SK-N-SH treated with all-trans-retinoic acid at 6 μM for 48 hours (cell line): ENCODE results near the gene FAM3B.

Experiments used
- ARNTL ChIP-seq: fragments of 450-650 bp; formaldehyde crosslinking; IDR thresholded peaks from 2 replicates; pipeline ENCODE4 v1.5.0; 2020; ENCODE audit warnings: low read depth, mild to moderate bottlenecking, moderate library complexity, borderline replicate concordance
- BACH2 ChIP-seq: fragments of 250-450 bp; sonication (Bioruptor Pico); IDR thresholded peaks from 2 replicates; pipeline ENCODE4 v1.9.0; 2021; ENCODE audit warnings: mild to moderate bottlenecking, borderline replicate concordance
- CSDC2 ChIP-seq: fragments of 250-450 bp; sonication (Bioruptor Pico); IDR thresholded peaks from 2 replicates; pipeline ENCODE4 v1.5.0; 2020; ENCODE audit warnings: mild to moderate bottlenecking, moderate library complexity
- GLIS3 ChIP-seq: fragments of 250-450 bp; sonication (Bioruptor Pico); IDR thresholded peaks from 2 replicates; pipeline ENCODE4 v1.5.0; 2020; ENCODE audit warnings: mild to moderate bottlenecking, moderate library complexity
- OSR1 ChIP-seq: fragments of 250-450 bp; sonication (Bioruptor Pico); IDR thresholded peaks from 2 replicates; pipeline ENCODE4 v1.8.0; 2022; ENCODE audit warnings: moderate library complexity, mild to moderate bottlenecking, inconsistent platforms
- PPARA ChIP-seq: fragments of 250-450 bp; sonication (Bioruptor Pico); IDR thresholded peaks from 2 replicates; pipeline ENCODE4 v1.5.0; 2020; ENCODE audit warnings: mild to moderate bottlenecking, borderline replicate concordance
- RARB ChIP-seq: fragments of 250-450 bp; sonication (Bioruptor Pico); IDR thresholded peaks from 2 replicates; pipeline ENCODE4 v1.8.0; 2021; ENCODE audit warnings: mild to moderate bottlenecking, moderate library complexity
- SNAI2 ChIP-seq: fragments of 250-450 bp; sonication (Bioruptor Pico); IDR thresholded peaks from 2 replicates; pipeline ENCODE4 v1.5.0; 2020; ENCODE audit warnings: mild to moderate bottlenecking, moderate library complexity
- TOX ChIP-seq: fragments of 250-450 bp; sonication (Bioruptor Pico); IDR thresholded peaks from 2 replicates; pipeline ENCODE4 v1.8.0; 2021; ENCODE audit warnings: mild to moderate bottlenecking, moderate library complexity, borderline replicate concordance
- ZFP3 ChIP-seq: fragments of 250-450 bp; sonication (Bioruptor Pico); IDR thresholded peaks from 2 replicates; pipeline ENCODE4 v1.5.0; 2020; ENCODE audit warnings: mild to moderate bottlenecking, moderate library complexity
- ZFP30 ChIP-seq: fragments of 450-650 bp; formaldehyde crosslinking; IDR thresholded peaks from 2 replicates; pipeline ENCODE4 v1.5.0; 2022; ENCODE audit warnings: mild to moderate bottlenecking, moderate library complexity
- TF ChIP-seq, protein P1 (sequence below): fragments of 250-450 bp; sonication (Bioruptor Pico); IDR thresholded peaks from 2 replicates; pipeline ENCODE4 v1.8.0; 2020; ENCODE audit warnings: mild to moderate bottlenecking, moderate library complexity, borderline replicate concordance

GRCh38 chr21:41302976-41303375 is 13.6 kb upstream of the FAM3B start:
- TF ChIP-seq PPARA (no peak), ZFP3 (CRISPR knock-in tag) (no peak), BACH2 (CRISPR knock-in tag) (no peak), ZFP30 (CRISPR knock-in tag) (no peak), SNAI2 (CRISPR knock-in tag) (no peak), ARNTL (no peak), CSDC2 (CRISPR knock-in tag) (no peak), TOX (CRISPR knock-in tag) (no peak), OSR1 (CRISPR knock-in tag) (no peak), GLIS3 (no peak), RARB (CRISPR knock-in tag) (no peak)
- TF ChIP-seq, protein P1, sequence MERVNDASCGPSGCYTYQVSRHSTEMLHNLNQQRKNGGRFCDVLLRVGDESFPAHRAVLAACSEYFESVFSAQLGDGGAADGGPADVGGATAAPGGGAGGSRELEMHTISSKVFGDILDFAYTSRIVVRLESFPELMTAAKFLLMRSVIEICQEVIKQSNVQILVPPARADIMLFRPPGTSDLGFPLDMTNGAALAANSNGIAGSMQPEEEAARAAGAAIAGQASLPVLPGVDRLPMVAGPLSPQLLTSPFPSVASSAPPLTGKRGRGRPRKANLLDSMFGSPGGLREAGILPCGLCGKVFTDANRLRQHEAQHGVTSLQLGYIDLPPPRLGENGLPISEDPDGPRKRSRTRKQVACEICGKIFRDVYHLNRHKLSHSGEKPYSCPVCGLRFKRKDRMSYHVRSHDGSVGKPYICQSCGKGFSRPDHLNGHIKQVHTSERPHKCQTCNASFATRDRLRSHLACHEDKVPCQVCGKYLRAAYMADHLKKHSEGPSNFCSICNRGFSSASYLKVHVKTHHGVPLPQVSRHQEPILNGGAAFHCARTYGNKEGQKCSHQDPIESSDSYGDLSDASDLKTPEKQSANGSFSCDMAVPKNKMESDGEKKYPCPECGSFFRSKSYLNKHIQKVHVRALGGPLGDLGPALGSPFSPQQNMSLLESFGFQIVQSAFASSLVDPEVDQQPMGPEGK (CRISPR knock-in tag): no peak
